AG10803 (cell line): ENCODE results near the gene CERK.

ENCODE experiments used
- DNase-seq: peaks from one replicate; pipeline ENCODE4 v3.0.0; 2010; ENCODE audit warnings: low read depth
- H3K4me3 ChIP-seq: 2 replicates; pipeline ENCODE4 v1.5.1; 2011; ENCODE audit warnings: mild to moderate bottlenecking, low read length, control low read depth
- TF ChIP-seq, protein P1 (sequence below): conservative IDR thresholded peaks from 2 replicates; pipeline ENCODE4 v1.5.1; 2011; ENCODE audit warnings: mild to moderate bottlenecking, low read length, control low read depth, inconsistent platforms

The CERK gene

DNA sequence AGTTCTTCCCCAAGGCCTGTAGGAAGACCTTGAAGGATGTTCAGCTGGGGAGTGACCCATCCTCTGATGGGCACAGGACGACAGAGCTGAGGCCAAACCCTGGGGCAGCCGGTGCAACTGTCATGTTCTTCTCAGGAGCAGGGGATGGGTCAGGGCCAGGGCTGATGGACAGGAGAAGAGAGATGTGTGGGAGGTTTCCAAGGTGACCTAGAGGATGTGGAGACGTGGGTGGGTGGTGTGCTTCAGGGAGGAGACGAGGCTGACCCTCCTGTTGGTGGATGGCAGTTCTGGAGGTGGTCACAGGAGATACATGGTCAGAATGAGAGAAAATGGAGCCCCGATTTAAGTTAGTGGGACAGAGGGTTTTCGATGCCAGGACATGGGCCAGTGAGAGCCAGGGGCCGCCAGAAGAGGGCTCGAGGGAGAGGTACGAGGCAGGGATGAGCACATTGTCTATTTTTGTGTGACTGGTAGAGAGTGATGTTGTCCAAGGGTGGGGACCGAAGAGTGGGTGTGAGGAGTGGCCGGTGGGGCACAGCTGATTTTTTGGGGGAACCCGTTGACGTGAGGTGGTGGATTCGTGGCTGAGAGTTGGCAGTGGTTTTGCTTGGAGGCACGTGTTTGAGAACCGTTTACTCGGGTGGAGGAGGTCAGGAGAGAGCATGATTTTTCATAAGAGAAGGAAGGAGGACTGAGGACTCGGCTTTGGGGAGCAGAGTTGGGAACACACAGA is 39.0 kb upstream of the CERK start:
- DNase-seq = no peak
- no peak overlapping the region for H3K4me3 ChIP-seq
- TF ChIP-seq, protein P1, sequence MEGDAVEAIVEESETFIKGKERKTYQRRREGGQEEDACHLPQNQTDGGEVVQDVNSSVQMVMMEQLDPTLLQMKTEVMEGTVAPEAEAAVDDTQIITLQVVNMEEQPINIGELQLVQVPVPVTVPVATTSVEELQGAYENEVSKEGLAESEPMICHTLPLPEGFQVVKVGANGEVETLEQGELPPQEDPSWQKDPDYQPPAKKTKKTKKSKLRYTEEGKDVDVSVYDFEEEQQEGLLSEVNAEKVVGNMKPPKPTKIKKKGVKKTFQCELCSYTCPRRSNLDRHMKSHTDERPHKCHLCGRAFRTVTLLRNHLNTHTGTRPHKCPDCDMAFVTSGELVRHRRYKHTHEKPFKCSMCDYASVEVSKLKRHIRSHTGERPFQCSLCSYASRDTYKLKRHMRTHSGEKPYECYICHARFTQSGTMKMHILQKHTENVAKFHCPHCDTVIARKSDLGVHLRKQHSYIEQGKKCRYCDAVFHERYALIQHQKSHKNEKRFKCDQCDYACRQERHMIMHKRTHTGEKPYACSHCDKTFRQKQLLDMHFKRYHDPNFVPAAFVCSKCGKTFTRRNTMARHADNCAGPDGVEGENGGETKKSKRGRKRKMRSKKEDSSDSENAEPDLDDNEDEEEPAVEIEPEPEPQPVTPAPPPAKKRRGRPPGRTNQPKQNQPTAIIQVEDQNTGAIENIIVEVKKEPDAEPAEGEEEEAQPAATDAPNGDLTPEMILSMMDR = no peak

DNA sequence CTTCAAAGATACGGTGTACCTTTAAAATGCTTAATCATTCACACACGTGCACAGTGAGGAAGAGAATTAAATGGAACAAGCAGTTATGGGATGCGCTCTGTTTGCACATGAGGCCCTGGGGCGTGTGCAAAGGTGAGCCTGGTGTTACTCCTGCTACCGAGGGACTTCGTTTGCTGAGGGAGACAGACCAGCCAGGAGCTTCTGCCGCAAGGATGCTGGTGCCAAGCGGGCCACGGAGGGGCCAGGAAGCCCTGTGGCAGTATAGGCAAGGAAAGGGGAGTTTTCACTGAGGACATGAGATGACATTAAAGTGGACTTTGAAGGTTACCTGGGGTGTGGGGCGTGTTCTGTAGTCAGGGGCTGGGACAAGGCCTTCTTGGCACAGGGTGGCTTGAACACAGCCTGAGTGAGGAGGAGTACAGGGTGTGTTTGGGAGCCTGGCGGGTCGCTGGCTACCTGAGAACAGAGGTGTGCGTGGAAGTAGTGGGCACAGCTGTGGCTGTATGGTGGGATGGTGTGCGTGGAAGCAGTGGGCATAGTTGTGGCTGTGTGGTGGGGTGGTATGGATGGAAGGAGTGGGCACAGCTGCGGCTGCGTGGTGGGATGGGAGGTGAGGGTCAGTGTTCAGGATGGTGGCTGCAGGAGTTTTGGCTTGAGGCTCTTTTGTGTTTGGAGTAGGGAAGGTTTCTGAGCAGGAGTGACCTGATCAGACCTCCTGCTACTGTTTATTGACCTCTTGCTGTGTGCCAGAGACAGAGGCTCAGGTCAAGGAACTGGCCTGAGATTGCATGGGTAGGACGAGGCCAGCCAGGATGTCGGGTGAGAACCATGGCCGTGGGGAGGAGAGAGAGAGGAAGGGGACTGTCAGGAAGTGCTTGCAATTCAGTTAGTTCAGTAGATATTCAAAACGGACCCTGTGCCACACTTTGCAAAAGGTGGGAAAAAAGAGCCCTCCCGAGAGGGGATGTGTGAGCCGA is 38.1 kb upstream of the CERK start:
- no peak overlapping the region for H3K4me3 ChIP-seq
- no peak for DNase-seq
- TF ChIP-seq, protein P1 = no peak

DNA sequence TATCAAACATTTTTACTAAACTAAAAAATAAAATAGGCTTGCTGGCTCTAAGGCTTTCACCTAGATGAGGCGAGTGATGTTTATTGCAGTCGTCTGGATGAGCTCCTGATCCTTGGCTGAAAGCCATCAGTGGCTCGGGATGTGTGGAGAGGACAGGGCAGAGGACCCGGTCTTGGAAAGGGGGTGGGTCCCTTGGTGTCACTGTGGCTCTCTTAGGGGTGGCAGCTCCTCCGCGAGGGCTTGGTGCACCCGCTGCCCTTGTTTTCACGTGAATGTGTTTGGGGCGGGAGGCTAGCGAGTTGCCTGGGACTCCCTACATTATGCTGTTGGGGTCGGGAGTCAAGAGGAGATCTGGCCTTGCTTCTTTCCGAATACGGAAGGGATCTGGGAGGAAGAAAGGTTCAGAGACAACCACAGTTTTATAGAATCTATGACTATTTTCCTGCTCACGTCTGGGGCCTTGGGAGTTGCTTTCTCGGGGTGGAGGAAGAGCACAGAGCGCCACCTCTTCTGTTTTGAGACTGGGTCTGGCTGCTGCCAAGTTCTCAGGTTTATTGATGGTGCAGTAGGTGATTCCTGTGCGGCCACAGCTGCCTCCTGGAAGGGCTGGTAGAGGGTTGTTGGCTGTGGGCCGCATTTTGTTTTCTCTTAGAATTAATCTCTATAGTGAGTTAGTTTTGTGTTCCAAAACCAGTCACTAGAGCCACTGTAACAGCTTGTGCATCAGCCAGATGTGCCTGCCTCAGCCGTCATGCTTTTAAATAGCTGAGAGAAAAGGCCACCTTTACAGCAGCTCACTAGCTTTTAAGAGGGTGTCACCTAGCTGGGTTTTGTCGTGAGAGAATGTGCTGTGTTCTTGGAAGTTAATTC is 37.2 kb upstream of the CERK start:
- DNase-seq = no peak
- TF ChIP-seq, protein P1 = no peak
- no peak overlapping the region for H3K4me3 ChIP-seq

DNA sequence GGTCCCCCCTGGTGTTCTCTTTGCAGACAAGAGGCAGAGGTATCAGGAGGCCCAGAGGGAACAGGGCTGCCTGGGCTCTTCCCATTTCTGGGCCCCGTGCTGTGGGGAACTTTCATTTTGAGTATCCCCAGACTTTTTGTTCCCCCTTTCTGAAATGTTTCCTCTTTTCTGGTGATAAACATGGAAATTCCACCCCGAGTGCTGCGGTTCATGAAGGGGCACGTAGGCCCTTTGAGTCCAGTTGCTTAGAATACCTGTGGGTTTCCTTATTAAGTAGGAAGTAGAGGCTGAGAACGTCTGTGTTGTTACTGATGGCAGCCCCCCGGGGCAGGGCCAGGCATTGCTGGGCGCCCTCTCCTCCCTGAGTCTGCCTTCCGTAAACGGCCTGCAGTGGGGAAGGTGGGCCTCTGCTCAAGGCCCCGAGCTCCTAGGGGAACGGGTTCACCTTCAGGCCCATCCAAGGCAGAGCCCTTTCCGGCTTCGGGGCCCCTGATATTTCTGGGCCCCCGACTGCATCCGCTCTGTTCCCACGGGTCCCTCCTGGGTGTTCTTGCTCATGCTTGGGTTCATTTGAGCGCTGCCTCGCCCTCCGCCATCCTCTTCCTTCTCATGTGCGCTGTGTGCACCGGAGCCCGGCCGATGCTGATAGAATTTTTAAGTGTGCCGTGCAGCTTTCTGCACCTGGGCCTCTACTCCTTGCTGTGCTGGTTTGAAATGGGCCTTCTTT is 36.4 kb upstream of the CERK start:
- H3K4me3 ChIP-seq = no peak overlapping the region
- no peak for DNase-seq
- TF ChIP-seq, protein P1 = no peak

DNA sequence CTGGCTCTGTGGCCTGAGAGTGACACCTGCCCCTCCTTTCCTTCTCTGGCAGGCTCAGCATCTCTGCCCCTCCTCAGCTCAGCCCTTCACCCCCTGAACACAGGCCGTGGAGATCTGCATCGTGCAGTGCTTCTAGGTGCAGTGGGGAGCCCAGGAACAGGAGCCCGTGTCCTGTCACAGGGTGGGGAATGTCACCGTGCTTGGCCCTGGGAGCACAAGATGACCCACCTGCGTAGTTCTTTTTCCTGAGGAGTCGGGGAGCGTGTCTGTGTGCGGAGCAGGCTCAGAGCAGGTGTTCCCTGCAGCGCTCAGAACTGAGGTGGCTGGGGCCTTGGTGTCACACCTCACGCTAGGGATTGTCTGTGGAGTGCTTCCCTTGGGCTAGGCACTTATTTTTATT is 35.0 kb upstream of the CERK start:
- H3K4me3 ChIP-seq = no peak overlapping the region
- no peak for DNase-seq
- TF ChIP-seq, protein P1 = no peak

DNA sequence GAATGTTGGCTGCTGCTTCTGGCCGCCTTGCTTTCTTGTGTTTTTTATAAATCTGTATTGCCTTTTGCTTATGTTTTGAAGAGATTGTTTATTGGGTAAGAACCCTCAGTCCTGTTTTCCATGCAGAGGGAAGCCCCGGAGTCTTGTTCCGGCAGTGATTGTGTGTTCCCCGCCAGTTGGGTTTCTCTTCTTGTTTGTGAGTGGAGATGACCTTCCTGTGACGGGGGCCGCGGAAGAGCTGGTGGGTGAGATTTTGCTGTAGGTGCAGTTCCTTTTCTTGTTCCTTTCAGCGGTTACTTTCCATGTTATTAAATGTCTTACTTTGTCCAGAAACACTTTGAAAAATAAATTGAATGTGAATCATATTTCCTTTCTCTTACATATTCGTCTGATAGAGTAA is 32.7 kb upstream of the CERK start:
- H3K4me3 ChIP-seq = no peak overlapping the region
- DNase-seq = no peak
- TF ChIP-seq, protein P1 = no peak
